Stimulated activated CD4-positive, alpha-beta T cell treated with anti-CD3 and anti-CD28 coated beads, Interleukin-2, amount 100 ng/mL, for 24 hours (primary cell): ENCODE results near the gene TRAF3.
A peak's percentile ranks its signal among the peaks of the same experiment; 100 is the strongest.
"Not testable (repeated sequence)": the region's sequence is repeated elsewhere in the genome, so short reads cannot be mapped to it uniquely, and the experiment has no call there.

Experiments used
- DNase-seq, 2 donors: peaks; one replicate each; pipeline ENCODE4 v3.0.0-alpha.2; 2020

The TRAF3 gene

GRCh38 chr14:102809870-102810269 lies 32.6 kb downstream of the TRAF3 start:
- DNase-seq, result no peak

GRCh38 chr14:102810523-102810922 lies 33.3 kb downstream of the TRAF3 start:
- no peak for DNase-seq

- DNase-seq, result no peak
Measured at GRCh38 chr14:102811254-102811963, 34.2 kb downstream of the TRAF3 start.

GRCh38 chr14:102811971-102812370 lies 34.7 kb downstream of the TRAF3 start:
- DNase-seq, result no peak

GRCh38 chr14:102813691-102814090 lies 36.4 kb downstream of the TRAF3 start:
- DNase-seq, result no peak

GRCh38 chr14:102817318-102817717 lies 40.1 kb downstream of the TRAF3 start:
- no peak for DNase-seq

GRCh38 chr14:102817942-102818940 lies 41.0 kb downstream of the TRAF3 start:
- DNase-seq, result no peak

- DNase-seq, result peak; percentile 79 to 80
Measured at GRCh38 chr14:102819176-102819628, 42.0 kb downstream of the TRAF3 start.

- no peak for DNase-seq
Measured at GRCh38 chr14:102819747-102820330, 42.6 kb downstream of the TRAF3 start.

GRCh38 chr14:102821252-102821651 lies 44.0 kb downstream of the TRAF3 start:
- DNase-seq, result no peak

GRCh38 chr14:102822311-102822863 lies 45.1 kb downstream of the TRAF3 start:
- peak; percentile 63 to 72 for DNase-seq

GRCh38 chr14:102822887-102823286 lies 45.6 kb downstream of the TRAF3 start:
- not testable (repeated sequence) for DNase-seq

- no peak for DNase-seq
Measured at GRCh38 chr14:102823546-102823945, 46.3 kb downstream of the TRAF3 start.

- DNase-seq, result no peak
Measured at GRCh38 chr14:102824832-102825231, 47.6 kb downstream of the TRAF3 start.

- DNase-seq, result no peak
Measured at GRCh38 chr14:102825307-102826095, 48.3 kb downstream of the TRAF3 start.

GRCh38 chr14:102826161-102826560 lies 48.9 kb downstream of the TRAF3 start:
- no peak for DNase-seq

- no peak for DNase-seq
Measured at GRCh38 chr14:102826751-102827675, 49.8 kb downstream of the TRAF3 start.

GRCh38 chr14:102827716-102828115 lies 50.5 kb downstream of the TRAF3 start:
- no peak for DNase-seq

GRCh38 chr14:102828151-102828550 lies 50.9 kb downstream of the TRAF3 start:
- DNase-seq, result no peak

- no peak for DNase-seq
Measured at GRCh38 chr14:102829016-102829548, 51.8 kb downstream of the TRAF3 start.
